ENCODE data around the gene APOBEC3H. TPM values are rescaled to one million over a fixed set of nuclear protein-coding genes. Genes with fewer than 3 reads are reported as not detected.
"Not testable (repeated sequence)": the region's sequence is repeated elsewhere in the genome, so short reads cannot be mapped to it uniquely, and the experiment has no call there.

The APOBEC3H gene
- total and polyA plus RNA-seq, 12 donors = 0.06 to 1.9 (median 0.61) TPM; not detected in 8

- H3K9me3 ChIP-seq = no peaks in the 10 kb centered on the region
- 49 to 53% methylated on average over 13 of the region's 13 CpGs for WGBS, 2 donors
- H3K4me1 ChIP-seq = no peaks in the 10 kb centered on the region
- no peak overlapping the region for H3K4me3 ChIP-seq
- no peak for DNase-seq
- H3K36me3 ChIP-seq = no peaks in the 10 kb centered on the region
- intact Hi-C loops (cut with DNase I) = no loop called here
- TF ChIP-seq CTCF (IDR thresholded peaks at IDR 0.05) = no peak
- ATAC-seq = no peak
- no peaks in the 10 kb centered on the region for H3K27me3 ChIP-seq
- H3K27ac ChIP-seq = no peak overlapping the region
Measured at GRCh38 chr22:39068033-39068785, 28.8 kb upstream of the APOBEC3H start.

DNA sequence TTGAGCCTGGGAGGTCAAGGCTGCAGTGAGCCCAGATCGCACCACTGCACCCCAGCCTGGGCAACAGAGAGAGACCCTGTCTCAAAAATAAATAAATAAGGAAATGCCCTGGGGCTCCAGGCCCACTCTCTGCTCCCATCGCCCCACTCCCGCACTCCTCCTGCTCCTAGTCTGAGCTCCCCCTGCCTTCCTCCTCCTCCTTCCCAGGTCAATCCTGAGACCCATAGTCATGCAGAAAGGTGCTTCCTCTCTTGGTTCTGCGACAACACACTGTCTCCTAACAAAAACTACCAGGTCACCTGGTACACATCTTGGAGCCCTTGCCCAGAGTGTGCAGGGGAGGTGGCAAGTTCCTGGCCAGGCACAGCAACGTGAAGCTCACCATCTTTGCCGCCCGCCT, 26.9 kb upstream of the APOBEC3H start:
- ATAC-seq (no peak), DNase-seq (no peak)
- intact Hi-C loops (cut with DNase I) = loop anchor here in 1 of 10 donors (10.0 kb wide), 1 partner anchor 65 kb away; no protein-coding TSS in a partner anchor
- H3K4me1 ChIP-seq = no peaks in the 10 kb centered on the region
- H3K4me3 ChIP-seq = no peak overlapping the region
- H3K27me3 ChIP-seq = no peaks in the 10 kb centered on the region
- WGBS, 2 donors = 88 to 95% methylated on average over 7 of the region's 7 CpGs
- no peak overlapping the region for H3K27ac ChIP-seq
- H3K9me3 ChIP-seq = no peaks in the 10 kb centered on the region
- H3K36me3 ChIP-seq = no peaks in the 10 kb centered on the region
- no peak for TF ChIP-seq CTCF (IDR thresholded peaks at IDR 0.05)

- H3K27ac ChIP-seq = peak overlapping the region in 1 of 10 donors; percentile 47
- not testable (repeated sequence) for H3K27me3 ChIP-seq, H3K36me3 ChIP-seq, H3K4me1 ChIP-seq, DNase-seq, ATAC-seq, H3K9me3 ChIP-seq, H3K4me3 ChIP-seq
- WGBS, 2 donors = 74 to 83% methylated on average over 6 to 7 of the region's 7 CpGs
- intact Hi-C loops (cut with DNase I) = loop anchor here in 2 of 10 donors (2.0 to 10.0 kb wide), 2 partner anchors 54 to 68 kb away; no protein-coding TSS in a partner anchor
Measured at GRCh38 chr22:39072581-39072981, 24.5 kb upstream of the APOBEC3H start.

DNA sequence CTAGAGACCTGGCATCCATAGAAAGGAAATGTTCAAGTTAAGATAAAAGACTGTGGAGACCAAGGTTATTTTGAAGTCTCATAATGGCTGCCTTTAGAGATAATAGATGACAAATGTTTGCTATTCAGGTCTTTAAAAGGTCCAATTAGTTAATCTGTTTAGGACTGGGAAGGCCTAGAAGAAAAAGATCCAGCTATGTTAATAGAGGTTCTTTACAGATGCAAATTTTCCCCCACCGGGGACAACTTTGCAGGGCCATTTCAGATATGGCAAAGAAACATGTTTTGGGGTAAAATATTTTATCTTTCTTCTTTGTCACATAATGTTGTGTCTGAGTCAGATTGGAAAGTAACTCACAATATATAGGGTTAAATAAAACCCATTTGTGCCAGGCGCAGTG, 23.1 kb upstream of the APOBEC3H start:
- intact Hi-C loops (cut with DNase I) = loop anchor here in 2 of 10 donors (2.0 to 10.0 kb wide), 2 partner anchors 55 to 69 kb away; no protein-coding TSS in a partner anchor
- H3K9me3 ChIP-seq = no peaks in the 10 kb centered on the region
- no peak overlapping the region for H3K4me3 ChIP-seq
- ATAC-seq (no peak), DNase-seq (no peak)
- H3K27me3 ChIP-seq = no peaks in the 10 kb centered on the region
- peaks cover 0 to 12% (median 12%) of the 10 kb centered on the region in 9 donors for H3K4me1 ChIP-seq
- 49 to 61% methylated on average over 2 of the region's 2 CpGs for WGBS, 2 donors
- no peak for TF ChIP-seq CTCF (IDR thresholded peaks at IDR 0.05)
- no peaks in the 10 kb centered on the region for H3K36me3 ChIP-seq
- no peak overlapping the region for H3K27ac ChIP-seq

- Histone ChIP-seq H3K27ac (peak overlapping the region in 5 of 10 donors; percentile 8 to 81 (median 56)), H3K36me3 (peaks cover 0 to 15% (median 0%) of the 10 kb centered on the region in 9 donors), H3K4me1 (peaks cover 0 to 12% (median 12%) of the 10 kb centered on the region in 9 donors), H3K4me3 (peak overlapping the region in 9 of 10 donors; percentile 17 to 67 (median 60))
- intact Hi-C loops (cut with DNase I) = loop anchor here in 1 of 10 donors (10.0 kb wide), 1 partner anchor 72 kb away; no protein-coding TSS in a partner anchor
- WGBS, 2 donors = 27 to 46% methylated on average over 16 to 20 of the region's 24 CpGs
- H3K9me3 ChIP-seq, DNase-seq, H3K27me3 ChIP-seq: not testable (repeated sequence)
- peak; percentile 87 to 95 (median 92) for ATAC-seq
Measured at GRCh38 chr22:39076155-39077025, 20.7 kb upstream of the APOBEC3H start.

DNA sequence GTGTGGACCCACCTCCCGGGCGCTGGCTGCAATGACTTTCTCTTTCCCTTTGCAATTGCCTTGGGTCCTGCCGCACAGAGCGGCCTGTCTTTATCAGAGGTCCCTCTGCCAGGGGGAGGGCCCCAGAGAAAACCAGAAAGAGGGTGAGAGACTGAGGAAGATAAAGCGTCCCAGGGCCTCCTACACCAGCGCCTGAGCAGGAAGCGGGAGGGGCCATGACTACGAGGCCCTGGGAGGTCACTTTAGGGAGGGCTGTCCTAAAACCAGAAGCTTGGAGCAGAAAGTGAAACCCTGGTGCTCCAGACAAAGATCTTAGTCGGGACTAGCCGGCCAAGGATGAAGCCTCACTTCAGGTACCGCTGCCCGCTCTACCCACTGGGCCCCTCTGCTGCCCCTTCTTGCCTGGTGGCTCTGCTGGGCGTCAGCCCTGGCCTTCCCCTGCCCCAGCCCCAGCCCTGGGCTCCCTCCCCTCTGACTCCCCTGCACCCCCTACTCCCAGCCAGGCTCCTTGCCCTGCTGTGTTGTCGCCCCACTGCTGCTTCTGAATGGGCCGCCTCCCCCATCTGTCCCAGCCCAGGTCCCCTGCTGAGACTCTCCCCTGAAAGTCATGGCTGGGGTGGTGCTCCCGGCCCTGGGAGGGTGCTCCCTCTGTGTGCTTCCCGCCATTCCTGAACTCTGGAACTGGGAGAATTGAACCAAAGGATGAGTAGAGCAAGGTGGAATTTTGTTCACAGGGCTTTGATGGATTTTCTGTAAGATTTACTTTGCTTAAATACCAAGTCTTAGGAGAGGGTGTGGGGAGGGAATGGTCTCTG, 19.8 kb upstream of the APOBEC3H start, which contains the start of gene APOBEC3G:
Gene APOBEC3G (plus strand): TSS at position 250 of the 815 bp plus-strand sequence. CDS start 87 bp downstream, at position 337.
- peak; percentile 84 to 94 (median 90) for ATAC-seq
- intact Hi-C loops (cut with DNase I) = loop anchor here in 1 of 10 donors (10.0 kb wide), 1 partner anchor 72 kb away; no protein-coding TSS in a partner anchor
- peak; percentile 54 to 62 for DNase-seq
- peak within 1 kb of the TSS; percentile 14 to 67 (median 58) for H3K4me3 ChIP-seq
- WGBS, 2 donors = 16 to 20% methylated on average over 12 to 15 of the region's 17 CpGs
- H3K9me3 ChIP-seq, H3K27me3 ChIP-seq: not testable (repeated sequence)
- peaks cover 0 to 12% (median 12%) of the 10 kb centered on the region in 9 donors for H3K4me1 ChIP-seq
- peaks cover 0 to 24% (median 0%) of the 10 kb centered on the region in 9 donors for H3K36me3 ChIP-seq
- peak within 1 kb of the TSS in 9 of 10 donors; percentile 74 to 94 (median 80) for H3K27ac ChIP-seq

DNA sequence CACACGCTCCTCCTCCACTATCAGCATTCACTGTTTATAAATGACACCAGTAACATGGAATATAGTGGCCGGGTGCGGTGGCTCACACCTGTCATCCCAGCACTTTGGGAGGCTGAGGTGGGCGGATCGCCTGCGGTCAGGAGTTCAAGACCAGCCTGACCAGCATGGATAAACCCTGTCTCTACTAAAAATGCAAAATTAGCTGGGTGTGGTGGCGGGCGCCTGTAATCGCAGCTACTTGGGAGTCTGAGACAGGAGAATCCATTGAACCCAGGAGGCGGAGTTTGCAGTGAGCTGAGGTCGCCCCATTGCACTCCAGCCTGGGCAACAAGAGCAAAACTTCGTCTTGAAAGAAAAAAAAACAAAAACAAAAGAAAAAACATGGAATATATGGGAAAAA, 19.1 kb upstream of the APOBEC3H start:
- 89 to 90% methylated on average over 12 of the region's 12 CpGs for WGBS, 2 donors
- peaks cover 0 to 26% (median 0%) of the 10 kb centered on the region in 9 donors for H3K36me3 ChIP-seq
- peak overlapping the region in 4 of 10 donors; percentile 76 to 94 (median 84) for H3K27ac ChIP-seq
- not testable (repeated sequence) for ATAC-seq, DNase-seq, H3K9me3 ChIP-seq, H3K27me3 ChIP-seq
- intact Hi-C loops (cut with DNase I) = loop anchor here in 1 of 10 donors (10.0 kb wide), 1 partner anchor 73 kb away; no protein-coding TSS in a partner anchor
- peaks cover 0 to 12% (median 12%) of the 10 kb centered on the region in 9 donors for H3K4me1 ChIP-seq
- peak overlapping the region in 8 of 10 donors; percentile 45 to 67 (median 60) for H3K4me3 ChIP-seq

Measured in heart right ventricle (tissue), 16 donors.